ENCODE results near the gene ANTXRL.
"Not testable (repeated sequence)": the region's sequence is repeated elsewhere in the genome, so short reads cannot be mapped to it uniquely, and the experiment has no call there.

ANTXRL gene

DNA sequence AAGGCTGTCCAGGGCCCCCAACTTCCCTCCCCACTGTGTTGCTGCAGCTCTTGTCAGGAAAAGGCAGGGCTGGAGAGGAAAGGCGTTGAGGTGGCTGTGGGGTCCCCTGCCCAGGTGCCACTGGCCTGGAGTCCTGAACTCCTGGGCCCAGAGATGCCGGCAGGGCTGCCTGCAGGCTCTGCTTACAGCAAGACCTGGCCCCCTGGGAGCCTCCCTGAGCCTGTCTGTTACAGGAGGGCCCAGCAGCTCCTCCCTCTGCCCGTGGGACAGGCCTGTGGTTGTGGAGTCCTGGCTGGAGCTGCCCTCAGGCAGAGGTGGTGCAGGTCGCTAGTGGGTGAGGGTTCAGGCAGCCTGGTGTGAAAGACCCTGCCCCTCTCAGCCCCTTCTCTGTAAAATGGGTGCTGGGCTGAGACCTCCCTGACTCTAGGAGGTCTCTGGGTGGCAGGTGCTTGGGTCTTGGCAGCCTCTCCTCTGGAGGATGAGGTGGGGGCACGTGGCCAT, 9.9 kb downstream of the ANTXRL start:
- DNase-seq = no peak

GRCh38 chr10:46297406-46298204, 10.8 kb downstream of the ANTXRL start:
- DNase-seq = no peak

- no peak for DNase-seq
Observed at GRCh38 chr10:46298477-46299285, 11.9 kb downstream of the ANTXRL start.

GRCh38 chr10:46299286-46299535, 12.4 kb downstream of the ANTXRL start:
- DNase-seq = no peak

GRCh38 chr10:46299536-46300369, 13.0 kb downstream of the ANTXRL start:
- DNase-seq = no peak

- not testable (repeated sequence) for DNase-seq
Observed at GRCh38 chr10:46300370-46300711, 13.5 kb downstream of the ANTXRL start.

DNA sequence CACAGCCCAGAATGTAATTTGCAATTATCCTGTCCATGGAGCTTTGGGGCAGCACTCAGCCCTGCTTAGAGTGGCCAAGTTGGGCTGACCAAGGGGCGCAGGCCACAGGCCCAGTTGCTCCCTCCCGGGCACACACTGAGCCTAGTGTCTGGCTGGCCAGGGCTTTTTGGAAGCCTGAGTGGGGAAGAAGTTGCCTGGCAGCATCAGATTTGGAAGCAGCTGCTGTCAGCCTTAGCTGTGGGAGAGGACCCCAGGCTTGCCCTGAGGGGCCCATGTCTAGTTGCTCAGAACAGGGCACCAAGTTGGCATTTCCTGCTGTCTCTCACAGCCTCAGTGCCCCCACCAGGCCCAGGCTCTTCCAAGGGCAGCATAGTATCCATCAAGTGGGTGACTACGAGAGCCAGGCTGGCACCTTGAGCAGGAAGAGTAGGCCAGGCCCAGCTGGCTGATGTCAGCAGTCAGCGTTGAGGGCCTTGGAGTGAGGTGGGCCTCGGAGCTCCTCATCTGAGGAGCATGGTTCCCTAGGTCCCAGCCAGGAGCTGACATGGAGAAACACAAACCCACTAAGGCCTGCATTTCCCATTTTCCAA, 14.4 kb downstream of the ANTXRL start:
- no peak for DNase-seq

- no peak for DNase-seq
Observed at GRCh38 chr10:46301721-46302479, 15.1 kb downstream of the ANTXRL start.

DNA sequence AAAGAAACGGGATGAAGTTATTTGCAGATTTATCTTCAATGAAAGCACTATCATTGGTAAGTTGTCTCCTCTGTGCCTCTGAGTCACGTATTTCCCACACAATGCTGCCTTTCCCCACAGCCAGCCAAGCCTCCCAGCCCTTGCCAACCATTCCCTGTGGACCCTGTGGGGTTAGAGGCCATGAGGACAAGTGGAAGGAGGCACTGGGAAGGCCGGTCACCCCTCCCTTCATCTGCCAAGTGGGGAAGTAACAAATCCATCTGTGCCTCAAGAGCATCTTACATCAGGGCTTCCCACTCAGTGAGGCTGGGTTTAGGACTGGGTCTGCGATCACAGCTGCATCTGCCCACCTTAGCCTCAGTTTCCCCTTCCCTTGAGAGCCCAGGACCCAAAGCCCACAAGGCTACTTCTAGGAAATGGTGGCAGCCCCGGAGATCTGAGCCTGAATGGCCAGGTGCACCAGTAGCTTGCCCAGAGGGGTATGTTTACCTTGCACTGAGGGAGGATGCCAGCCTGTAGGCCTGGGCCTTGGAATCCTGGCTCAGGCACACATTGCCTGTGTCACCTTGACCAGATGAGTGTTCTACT, 16.1 kb downstream of the ANTXRL start:
- not testable (repeated sequence) for DNase-seq

GRCh38 chr10:46304062-46304461, 17.3 kb downstream of the ANTXRL start:
- no peak for DNase-seq

GRCh38 chr10:46304671-46305070, 17.9 kb downstream of the ANTXRL start:
- not testable (repeated sequence) for DNase-seq

- no peak for DNase-seq
Observed at GRCh38 chr10:46305079-46305818, 18.5 kb downstream of the ANTXRL start.

GRCh38 chr10:46305986-46306385, 19.2 kb downstream of the ANTXRL start:
- no peak for DNase-seq

DNA sequence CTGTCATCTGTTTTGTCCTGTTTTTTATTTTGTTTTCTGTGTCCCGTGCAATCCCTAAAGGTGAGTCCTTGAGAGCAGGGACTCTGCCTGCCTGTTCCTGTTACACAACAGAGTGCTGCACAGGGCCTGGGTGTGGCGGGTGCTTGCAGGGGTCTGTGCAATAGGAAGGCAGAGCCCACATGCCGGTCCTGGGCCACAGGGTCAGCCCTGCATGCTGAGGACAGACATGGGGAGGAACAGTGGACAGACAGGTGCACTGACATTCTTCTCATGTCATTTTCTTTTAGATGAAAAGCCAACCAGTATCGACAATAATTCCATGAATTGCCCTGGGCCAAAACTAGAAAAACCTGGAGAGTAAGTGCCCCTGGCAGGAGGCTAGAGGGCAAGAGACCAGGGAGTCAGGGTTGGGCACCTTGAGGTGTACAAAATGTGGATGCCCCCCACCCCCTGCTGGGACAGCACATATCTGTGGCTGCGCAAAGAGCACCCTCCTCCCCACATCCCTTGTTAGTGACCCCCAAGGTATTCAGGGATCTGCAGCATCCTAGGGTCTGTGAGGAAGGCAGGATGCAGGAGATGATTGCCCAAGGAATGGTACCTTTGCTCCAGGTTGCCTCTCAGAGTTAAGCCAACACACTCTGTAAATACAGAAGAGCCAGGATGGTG, 19.9 kb downstream of the ANTXRL start:
- DNase-seq = no peak

DNA sequence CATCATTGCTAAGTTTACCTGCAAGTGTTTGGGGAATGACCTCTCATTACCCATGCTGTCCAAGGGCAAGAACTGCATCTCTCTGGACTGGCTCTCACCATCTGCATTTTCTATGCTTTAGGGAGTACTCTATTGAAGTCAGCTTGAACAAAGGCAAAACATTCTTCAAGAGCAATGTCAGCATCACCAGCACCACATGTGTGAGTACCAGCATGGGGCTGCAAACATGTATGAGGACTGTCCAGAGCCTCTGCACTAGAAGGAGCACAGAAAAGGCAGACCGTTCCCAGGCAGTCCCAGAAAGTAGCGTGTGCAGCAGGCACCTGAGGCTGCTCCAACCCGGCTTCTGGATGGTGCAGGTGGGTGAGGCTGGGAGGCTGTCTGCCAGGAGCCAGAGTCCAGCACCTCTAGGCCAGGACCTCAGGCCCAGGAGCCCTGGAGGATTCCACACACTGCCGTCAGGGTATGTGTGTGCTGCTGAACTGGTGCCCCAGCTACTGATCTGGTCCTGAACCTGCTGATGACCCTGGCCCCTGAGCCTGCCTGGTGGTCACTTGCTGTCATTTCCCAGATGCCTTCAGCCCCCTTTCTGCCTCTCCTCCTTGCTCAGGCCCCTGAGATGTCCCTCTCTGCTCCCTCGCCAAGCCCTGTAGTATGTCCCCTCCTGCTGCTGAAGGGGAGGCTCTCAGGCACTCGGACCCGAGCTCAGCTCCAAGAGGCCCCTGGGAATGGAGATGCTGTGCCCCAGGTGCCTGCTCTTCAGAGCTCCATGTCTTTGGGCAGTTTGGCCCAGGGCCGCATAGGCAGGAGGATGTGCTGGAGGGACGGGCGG, 20.7 kb downstream of the ANTXRL start:
- DNase-seq = no peak

GRCh38 chr10:46308113-46308415, 21.3 kb downstream of the ANTXRL start:
- DNase-seq = no peak

DNA sequence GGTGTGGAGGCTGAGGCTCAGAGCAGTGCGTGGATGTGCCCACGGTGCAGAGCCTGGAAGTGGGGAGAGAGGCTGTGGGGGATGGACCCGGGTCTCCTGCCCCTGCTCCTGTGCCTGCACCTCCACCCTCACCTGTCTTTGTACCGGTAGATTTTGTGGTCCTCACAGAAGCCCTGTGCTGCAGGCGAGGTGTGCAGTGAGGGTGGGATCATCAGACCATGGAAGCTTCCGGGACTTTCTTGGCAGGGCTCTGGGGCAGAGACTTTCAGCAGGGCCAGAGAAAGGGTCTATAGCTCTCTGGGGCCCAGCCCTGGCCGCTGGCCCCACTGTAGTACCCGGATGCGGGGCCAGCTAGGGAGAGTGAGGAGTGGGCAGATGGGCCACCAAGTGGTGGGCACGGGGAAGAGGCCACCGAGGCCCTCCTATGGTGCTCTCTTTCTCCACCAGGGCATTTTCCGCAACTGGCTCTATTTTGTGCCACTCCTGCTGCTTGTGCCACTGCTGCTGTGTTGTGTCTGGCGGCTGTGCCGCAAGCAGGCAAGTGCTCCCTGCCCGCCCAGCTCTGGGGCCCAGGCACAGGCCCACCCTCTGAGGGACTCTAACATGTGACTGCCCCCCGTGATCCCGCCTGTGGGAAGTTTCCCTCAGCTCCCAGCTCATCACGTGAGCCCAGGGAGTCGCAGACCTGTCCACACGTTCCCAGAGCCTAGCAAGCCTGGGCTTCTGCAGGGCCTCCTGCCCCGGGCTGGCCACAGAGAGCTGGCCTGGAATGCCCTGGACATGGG, 22.1 kb downstream of the ANTXRL start:
- DNase-seq = no peak

GRCh38 chr10:46309511-46310142, 22.8 kb downstream of the ANTXRL start:
- DNase-seq = no peak

DNA sequence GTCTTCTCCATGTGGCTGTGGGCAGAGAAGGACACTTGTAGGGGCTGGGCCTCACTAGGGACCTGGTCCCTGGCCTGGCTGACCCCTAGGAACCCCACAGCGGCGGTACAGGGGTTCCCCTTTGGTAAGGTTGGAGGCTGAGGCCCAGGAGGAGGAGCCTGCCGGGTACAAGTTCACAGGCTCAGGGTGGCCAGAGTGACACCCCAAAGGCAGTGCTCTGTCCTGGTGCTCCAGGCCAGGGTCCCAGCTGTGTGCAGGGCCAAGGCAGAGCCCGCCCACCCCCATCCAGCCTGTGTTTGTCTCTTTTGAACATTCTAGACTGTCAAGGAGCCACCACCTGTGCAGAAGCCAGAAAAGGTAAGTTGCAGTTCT, 23.3 kb downstream of the ANTXRL start:
- DNase-seq = no peak
